Endothelial cell of hepatic sinusoid (primary cell): ENCODE data around the gene NBEA.
"Not testable (repeated sequence)": the region's sequence is repeated elsewhere in the genome, so short reads cannot be mapped to it uniquely, and the experiment has no call there.

ENCODE experiments used
- in situ Hi-C: cut with HindIII; loops from 2 replicates; pipeline ENCODE4 v1.10.0; 2017; ENCODE audit warnings: low sequenced_read_pairs

NBEA gene

GRCh38 chr13:34941835-34942731, at the start of gene NBEA:
TSS of gene NBEA (plus strand) at chr13:34942270. CDS start at chr13:34942821, 551 bp downstream.
- in situ Hi-C loops = no loop called here

GRCh38 chr13:34894756-34895155, 47.3 kb upstream of the NBEA start:
- in situ Hi-C loops = no loop called here

- in situ Hi-C loops = no loop called here
Measured at GRCh38 chr13:34897220-34897619, 44.9 kb upstream of the NBEA start.

- in situ Hi-C loops = no loop called here
Measured at GRCh38 chr13:34899888-34900287, 42.2 kb upstream of the NBEA start.

GRCh38 chr13:34900288-34900739, 41.8 kb upstream of the NBEA start:
- in situ Hi-C loops = no loop called here

GRCh38 chr13:34901572-34901971, 40.5 kb upstream of the NBEA start:
- in situ Hi-C loops = no loop called here

GRCh38 chr13:34911159-34911558, 30.9 kb upstream of the NBEA start:
- in situ Hi-C loops = no loop called here

GRCh38 chr13:34913040-34913439, 29.0 kb upstream of the NBEA start:
- in situ Hi-C loops = no loop called here

GRCh38 chr13:34914416-34914815, 27.7 kb upstream of the NBEA start:
- in situ Hi-C loops = no loop called here

GRCh38 chr13:34926508-34926907, 15.6 kb upstream of the NBEA start:
- in situ Hi-C loops = no loop called here

GRCh38 chr13:34928676-34929075, 13.4 kb upstream of the NBEA start:
- in situ Hi-C loops = not testable (repeated sequence)

GRCh38 chr13:34931572-34931971, 10.5 kb upstream of the NBEA start:
- in situ Hi-C loops = no loop called here

- in situ Hi-C loops = no loop called here
Measured at GRCh38 chr13:34933349-34933748, 8.7 kb upstream of the NBEA start.

- in situ Hi-C loops = no loop called here
Measured at GRCh38 chr13:34933786-34934185, 8.3 kb upstream of the NBEA start.

GRCh38 chr13:34935841-34936240, 6.2 kb upstream of the NBEA start:
- in situ Hi-C loops = no loop called here

- in situ Hi-C loops = no loop called here
Measured at GRCh38 chr13:34939771-34940170, 2.3 kb upstream of the NBEA start.

GRCh38 chr13:34941436-34941834, 635 bp upstream of the NBEA start:
- in situ Hi-C loops = no loop called here

GRCh38 chr13:34942732-34943435, 814 bp downstream of the NBEA start:
- in situ Hi-C loops = no loop called here

GRCh38 chr13:34943436-34944273, 1.6 kb downstream of the NBEA start:
- in situ Hi-C loops = no loop called here

GRCh38 chr13:34944274-34944634, 2.2 kb downstream of the NBEA start:
- in situ Hi-C loops = no loop called here

- in situ Hi-C loops = no loop called here
Measured at GRCh38 chr13:34944751-34945150, 2.7 kb downstream of the NBEA start.
